Osteocyte (in vitro differentiated cells): ENCODE results near the gene OVCA2. TPM values are rescaled to one million over a fixed set of nuclear protein-coding genes. Genes with fewer than 3 reads are reported as not detected.

Source experiments
- DNase-seq: peaks from one replicate; pipeline ENCODE4 v3.0.0; 2021; ENCODE audit warnings: mixed read lengths; ENCODE audit not compliant: unreplicated experiment; ENCODE audit errors: extremely low spot score
- H3K27ac Mint-ChIP-seq: one replicate; pipeline ENCODE4 v1.8.0; 2021; ENCODE audit warnings: mild to moderate bottlenecking, mixed read lengths; ENCODE audit not compliant: unreplicated experiment
- H3K27me3 Mint-ChIP-seq: one replicate; pipeline ENCODE4 v1.8.0; 2021; ENCODE audit warnings: mixed read lengths; ENCODE audit not compliant: unreplicated experiment
- H3K36me3 Mint-ChIP-seq: one replicate; pipeline ENCODE4 v1.8.0; 2021; ENCODE audit warnings: mixed read lengths; ENCODE audit not compliant: unreplicated experiment
- H3K4me1 Mint-ChIP-seq: one replicate; pipeline ENCODE4 v1.8.0; 2021; ENCODE audit warnings: mixed read lengths; ENCODE audit not compliant: unreplicated experiment
- H3K4me3 Mint-ChIP-seq: one replicate; pipeline ENCODE4 v1.8.0; 2021; ENCODE audit warnings: mild to moderate bottlenecking, moderate library complexity, mixed read lengths; ENCODE audit not compliant: unreplicated experiment
- H3K9me3 Mint-ChIP-seq: one replicate; pipeline ENCODE4 v1.8.0; 2021; ENCODE audit warnings: mixed read lengths; ENCODE audit not compliant: unreplicated experiment
- CTCF ChIP-seq: fragments of 200-600 bp; sonication (generic); IDR thresholded peaks from 2 replicates; pipeline ENCODE4 v1.5.0; 2021; ENCODE audit warnings: antibody characterized with exemption, mild to moderate bottlenecking, moderate library complexity
- total RNA-seq: library from RNA; stranded (reverse); gene quantifications from 2 replicates; pipeline ENCODE4 v1.2.1, GENCODE V29; 2021

OVCA2 gene
- total RNA-seq, 1 donor from 2014 or later, result 33.2 TPM

- no peaks in the 10 kb centered on the region for H3K27me3 Mint-ChIP-seq
- no peak for DNase-seq
- no peaks in the 10 kb centered on the region for H3K9me3 Mint-ChIP-seq
- no peak overlapping the region for H3K4me3 Mint-ChIP-seq
- peaks cover 29% of the 10 kb centered on the region for H3K36me3 Mint-ChIP-seq
- TF ChIP-seq CTCF, result no peak
- H3K4me1 Mint-ChIP-seq, result peaks cover 35% of the 10 kb centered on the region
- peak overlapping the region; percentile 43 for H3K27ac Mint-ChIP-seq
Observed at GRCh38 chr17:2077040-2077439, 35.2 kb downstream of the OVCA2 start.

- no peaks in the 10 kb centered on the region for H3K27me3 Mint-ChIP-seq
- no peak for DNase-seq
- H3K36me3 Mint-ChIP-seq, result peaks cover 28% of the 10 kb centered on the region
- no peak for TF ChIP-seq CTCF
- H3K9me3 Mint-ChIP-seq, result no peaks in the 10 kb centered on the region
- no peak overlapping the region for H3K4me3 Mint-ChIP-seq
- H3K4me1 Mint-ChIP-seq, result peaks cover 41% of the 10 kb centered on the region
- H3K27ac Mint-ChIP-seq, result peak overlapping the region; percentile 11
Observed at GRCh38 chr17:2081564-2081963, 39.7 kb downstream of the OVCA2 start.

- H3K4me1 Mint-ChIP-seq, result peaks cover 40% of the 10 kb centered on the region
- H3K27me3 Mint-ChIP-seq, result no peaks in the 10 kb centered on the region
- H3K9me3 Mint-ChIP-seq, result no peaks in the 10 kb centered on the region
- no peak overlapping the region for H3K4me3 Mint-ChIP-seq
- peaks cover 26% of the 10 kb centered on the region for H3K36me3 Mint-ChIP-seq
- TF ChIP-seq CTCF, result no peak
- DNase-seq, result no peak
- H3K27ac Mint-ChIP-seq, result peak overlapping the region; percentile 11
Observed at GRCh38 chr17:2082003-2082781, 40.4 kb downstream of the OVCA2 start.

- no peak for DNase-seq
- Mint-ChIP-seq H3K4me3 (no peak overlapping the region), H3K36me3 (peaks cover 18% of the 10 kb centered on the region), H3K27me3 (no peaks in the 10 kb centered on the region), H3K27ac (peak overlapping the region; percentile 20), H3K9me3 (no peaks in the 10 kb centered on the region), H3K4me1 (peaks cover 38% of the 10 kb centered on the region)
- TF ChIP-seq CTCF, result no peak
Observed at GRCh38 chr17:2083613-2084035, 41.8 kb downstream of the OVCA2 start.

- Mint-ChIP-seq H3K27ac (peak overlapping the region; percentile 80), H3K27me3 (no peaks in the 10 kb centered on the region), H3K4me1 (peaks cover 44% of the 10 kb centered on the region), H3K9me3 (no peaks in the 10 kb centered on the region), H3K4me3 (peak overlapping the region; percentile 14), H3K36me3 (peaks cover 15% of the 10 kb centered on the region)
- TF ChIP-seq CTCF, result no peak
- no peak for DNase-seq
Observed at GRCh38 chr17:2084036-2084765, 42.4 kb downstream of the OVCA2 start.
